ENCODE measurements around the gene PEX14. TPM values are rescaled to one million over a fixed set of nuclear protein-coding genes. Genes with fewer than 3 reads are reported as not detected.

The PEX14 gene
- total and polyA plus RNA-seq, 8 donors = 17.3 to 22.9 (median 20.7) TPM

DNA sequence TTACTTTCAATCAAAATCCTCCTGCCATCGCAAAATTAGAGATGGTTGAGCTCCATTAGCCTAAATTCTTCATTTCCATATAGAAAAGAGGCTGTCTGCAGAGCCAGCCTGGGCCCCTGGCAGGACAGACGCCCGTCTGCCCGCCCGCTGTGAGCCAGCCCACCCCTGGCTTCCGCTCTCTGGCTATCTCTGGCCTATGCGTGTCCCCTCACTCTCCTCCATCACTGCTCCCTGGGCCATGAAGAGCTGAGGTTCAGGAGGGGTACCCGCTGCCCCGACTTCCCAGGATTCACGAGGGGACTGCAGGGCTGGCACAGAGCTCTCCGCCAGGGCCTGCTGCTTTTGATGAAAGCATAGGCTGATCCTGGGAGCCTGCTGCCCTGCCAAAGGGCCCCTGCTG, 204.1 kb downstream of the PEX14 start:
- H3K4me1 ChIP-seq = peaks cover 35 to 92% of the 10 kb centered on the region in 2 donors
- DNase-seq = no peak
- intact Hi-C loops (cut with DNase I) = no loop called here
- no peak overlapping the region for H3K4me3 ChIP-seq
- no peaks in the 10 kb centered on the region for H3K9me3 ChIP-seq
- ATAC-seq = no peak
- H3K27ac ChIP-seq = peak overlapping the region in 1 of 2 donors; percentile 64
- no peak for TF ChIP-seq CTCF (IDR thresholded peaks at IDR 0.05)
- no peaks in the 10 kb centered on the region for H3K36me3 ChIP-seq
- no peaks in the 10 kb centered on the region for H3K27me3 ChIP-seq

GRCh38 chr1:10679496-10680220, 204.9 kb downstream of the PEX14 start:
- no peaks in the 10 kb centered on the region for H3K9me3 ChIP-seq
- intact Hi-C loops (cut with DNase I) = no loop called here
- DNase-seq (peak in 1 of 4 donors; percentile 77), ATAC-seq (peak; percentile 16)
- no peaks in the 10 kb centered on the region for H3K36me3 ChIP-seq
- H3K4me3 ChIP-seq = no peak overlapping the region
- no peak for TF ChIP-seq CTCF (IDR thresholded peaks at IDR 0.05)
- no peaks in the 10 kb centered on the region for H3K27me3 ChIP-seq
- peaks cover 35 to 93% of the 10 kb centered on the region in 2 donors for H3K4me1 ChIP-seq
- H3K27ac ChIP-seq = peak overlapping the region in 1 of 2 donors; percentile 67

Other genes with a start within 250 kb of the PEX14 start
- 100 to 1,000 TPM; 130 to 277 TPM for gene PGD, start 75.9 kb upstream of the PEX14 start, total RNA-seq
- 100 to 1,000 TPM; 142 to 173 (median 157) TPM for gene PGD, start 75.9 kb upstream of the PEX14 start, polyA plus RNA-seq (ENCODE audit: insufficient read length in 6 of 6)
- 10 to 100 TPM; 13.5 to 17.6 TPM for gene CENPS, start 44.5 kb upstream of the PEX14 start, total RNA-seq
- gene CENPS, start 44.5 kb upstream of the PEX14 start, polyA plus RNA-seq (ENCODE audit: insufficient read length in 6 of 6) = 10 to 100 TPM; 18.1 to 23.1 (median 22.2) TPM
- gene CORT, start 24.9 kb upstream of the PEX14 start, total RNA-seq = under 1 TPM; 0.37 to 0.44 TPM
- gene CORT, start 24.9 kb upstream of the PEX14 start, polyA plus RNA-seq (ENCODE audit: insufficient read length in 6 of 6) = 1 to 10 TPM; 1.4 to 1.9 (median 1.7) TPM
- gene DFFA, start 2.4 kb upstream of the PEX14 start, total RNA-seq = 10 to 100 TPM; 37.6 to 38.5 TPM
- gene DFFA, start 2.4 kb upstream of the PEX14 start, polyA plus RNA-seq (ENCODE audit: insufficient read length in 6 of 6) = 10 to 100 TPM; 41.0 to 45.6 (median 42.9) TPM